ENCODE measurements around the gene MPND. TPM values are rescaled to one million over a fixed set of nuclear protein-coding genes. Genes with fewer than 3 reads are reported as not detected.

The MPND gene
- total and polyA plus RNA-seq, 2 of the 13 experiments (the other 11 are each of a cell fraction or from before 2014, with no cell fraction given): 10.8 to 15.8 TPM

DNA sequence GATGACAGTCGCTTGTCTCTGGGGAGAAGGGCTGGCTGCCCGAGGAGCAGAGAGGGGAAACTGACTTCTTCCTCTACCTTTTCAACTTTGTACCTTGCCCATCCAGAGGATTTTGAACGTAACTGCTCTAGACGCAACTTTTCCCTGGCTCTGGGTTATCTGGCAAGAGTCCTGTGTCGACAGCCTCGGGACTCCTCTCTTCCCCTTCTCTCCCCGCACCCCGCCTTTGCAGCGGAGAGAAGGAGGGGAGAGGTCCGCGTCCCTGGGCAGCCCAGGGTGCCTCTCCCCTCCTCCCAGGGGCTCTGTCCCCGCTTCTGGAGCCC is 56.4 kb downstream of the MPND start (continued):
- TF ChIP-seq SPEN (CRISPR knock-in tag; IDR thresholded peaks at IDR 0.05; ENCODE audit: low read depth): 0 out of 2 replicates have a peak, but pooled peaks have one; percentile 4
- TF ChIP-seq, protein P1, sequence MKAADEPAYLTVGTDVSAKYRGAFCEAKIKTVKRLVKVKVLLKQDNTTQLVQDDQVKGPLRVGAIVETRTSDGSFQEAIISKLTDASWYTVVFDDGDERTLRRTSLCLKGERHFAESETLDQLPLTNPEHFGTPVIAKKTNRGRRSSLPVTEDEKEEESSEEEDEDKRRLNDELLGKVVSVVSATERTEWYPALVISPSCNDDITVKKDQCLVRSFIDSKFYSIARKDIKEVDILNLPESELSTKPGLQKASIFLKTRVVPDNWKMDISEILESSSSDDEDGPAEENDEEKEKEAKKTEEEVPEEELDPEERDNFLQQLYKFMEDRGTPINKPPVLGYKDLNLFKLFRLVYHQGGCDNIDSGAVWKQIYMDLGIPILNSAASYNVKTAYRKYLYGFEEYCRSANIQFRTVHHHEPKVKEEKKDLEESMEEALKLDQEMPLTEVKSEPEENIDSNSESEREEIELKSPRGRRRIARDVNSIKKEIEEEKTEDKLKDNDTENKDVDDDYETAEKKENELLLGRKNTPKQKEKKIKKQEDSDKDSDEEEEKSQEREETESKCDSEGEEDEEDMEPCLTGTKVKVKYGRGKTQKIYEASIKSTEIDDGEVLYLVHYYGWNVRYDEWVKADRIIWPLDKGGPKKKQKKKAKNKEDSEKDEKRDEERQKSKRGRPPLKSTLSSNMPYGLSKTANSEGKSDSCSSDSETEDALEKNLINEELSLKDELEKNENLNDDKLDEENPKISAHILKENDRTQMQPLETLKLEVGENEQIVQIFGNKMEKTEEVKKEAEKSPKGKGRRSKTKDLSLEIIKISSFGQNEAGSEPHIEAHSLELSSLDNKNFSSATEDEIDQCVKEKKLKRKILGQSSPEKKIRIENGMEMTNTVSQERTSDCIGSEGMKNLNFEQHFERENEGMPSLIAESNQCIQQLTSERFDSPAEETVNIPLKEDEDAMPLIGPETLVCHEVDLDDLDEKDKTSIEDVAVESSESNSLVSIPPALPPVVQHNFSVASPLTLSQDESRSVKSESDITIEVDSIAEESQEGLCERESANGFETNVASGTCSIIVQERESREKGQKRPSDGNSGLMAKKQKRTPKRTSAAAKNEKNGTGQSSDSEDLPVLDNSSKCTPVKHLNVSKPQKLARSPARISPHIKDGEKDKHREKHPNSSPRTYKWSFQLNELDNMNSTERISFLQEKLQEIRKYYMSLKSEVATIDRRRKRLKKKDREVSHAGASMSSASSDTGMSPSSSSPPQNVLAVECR (CRISPR knock-in tag; IDR thresholded peaks at IDR 0.05; ENCODE audit: borderline replicate concordance): 0 out of 2 replicates have a peak, but pooled peaks have one; percentile 12
- TF ChIP-seq, protein P2, sequence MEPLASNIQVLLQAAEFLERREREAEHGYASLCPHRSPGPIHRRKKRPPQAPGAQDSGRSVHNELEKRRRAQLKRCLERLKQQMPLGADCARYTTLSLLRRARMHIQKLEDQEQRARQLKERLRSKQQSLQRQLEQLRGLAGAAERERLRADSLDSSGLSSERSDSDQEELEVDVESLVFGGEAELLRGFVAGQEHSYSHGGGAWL (CRISPR knock-in tag; IDR thresholded peaks at IDR 0.05): 0 out of 2 replicates have a peak, but pooled peaks have one; percentile 21
- no peak for TF ChIP-seq SP4 (CRISPR knock-in tag; IDR thresholded peaks at IDR 0.05)
- TF ChIP-seq, protein P3, sequence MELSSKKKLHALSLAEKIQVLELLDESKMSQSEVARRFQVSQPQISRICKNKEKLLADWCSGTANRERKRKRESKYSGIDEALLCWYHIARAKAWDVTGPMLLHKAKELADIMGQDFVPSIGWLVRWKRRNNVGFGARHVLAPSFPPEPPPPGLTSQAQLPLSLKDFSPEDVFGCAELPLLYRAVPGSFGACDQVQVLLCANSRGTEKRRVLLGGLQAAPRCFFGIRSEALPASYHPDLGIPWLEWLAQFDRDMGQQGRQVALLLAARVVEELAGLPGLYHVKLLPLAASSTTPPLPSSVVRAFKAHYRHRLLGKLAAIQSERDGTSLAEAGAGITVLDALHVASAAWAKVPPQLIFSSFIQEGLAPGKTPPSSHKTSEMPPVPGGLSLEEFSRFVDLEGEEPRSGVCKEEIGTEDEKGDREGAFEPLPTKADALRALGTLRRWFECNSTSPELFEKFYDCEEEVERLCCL (CRISPR knock-in tag; IDR thresholded peaks at IDR 0.05; ENCODE audit: borderline replicate concordance): 0 out of 2 replicates have a peak, but pooled peaks have one; percentile 11
- TF ChIP-seq MAF1 (CRISPR knock-in tag; IDR thresholded peaks at IDR 0.05; ENCODE audit: borderline replicate concordance): no peak
- TF ChIP-seq, protein P4, sequence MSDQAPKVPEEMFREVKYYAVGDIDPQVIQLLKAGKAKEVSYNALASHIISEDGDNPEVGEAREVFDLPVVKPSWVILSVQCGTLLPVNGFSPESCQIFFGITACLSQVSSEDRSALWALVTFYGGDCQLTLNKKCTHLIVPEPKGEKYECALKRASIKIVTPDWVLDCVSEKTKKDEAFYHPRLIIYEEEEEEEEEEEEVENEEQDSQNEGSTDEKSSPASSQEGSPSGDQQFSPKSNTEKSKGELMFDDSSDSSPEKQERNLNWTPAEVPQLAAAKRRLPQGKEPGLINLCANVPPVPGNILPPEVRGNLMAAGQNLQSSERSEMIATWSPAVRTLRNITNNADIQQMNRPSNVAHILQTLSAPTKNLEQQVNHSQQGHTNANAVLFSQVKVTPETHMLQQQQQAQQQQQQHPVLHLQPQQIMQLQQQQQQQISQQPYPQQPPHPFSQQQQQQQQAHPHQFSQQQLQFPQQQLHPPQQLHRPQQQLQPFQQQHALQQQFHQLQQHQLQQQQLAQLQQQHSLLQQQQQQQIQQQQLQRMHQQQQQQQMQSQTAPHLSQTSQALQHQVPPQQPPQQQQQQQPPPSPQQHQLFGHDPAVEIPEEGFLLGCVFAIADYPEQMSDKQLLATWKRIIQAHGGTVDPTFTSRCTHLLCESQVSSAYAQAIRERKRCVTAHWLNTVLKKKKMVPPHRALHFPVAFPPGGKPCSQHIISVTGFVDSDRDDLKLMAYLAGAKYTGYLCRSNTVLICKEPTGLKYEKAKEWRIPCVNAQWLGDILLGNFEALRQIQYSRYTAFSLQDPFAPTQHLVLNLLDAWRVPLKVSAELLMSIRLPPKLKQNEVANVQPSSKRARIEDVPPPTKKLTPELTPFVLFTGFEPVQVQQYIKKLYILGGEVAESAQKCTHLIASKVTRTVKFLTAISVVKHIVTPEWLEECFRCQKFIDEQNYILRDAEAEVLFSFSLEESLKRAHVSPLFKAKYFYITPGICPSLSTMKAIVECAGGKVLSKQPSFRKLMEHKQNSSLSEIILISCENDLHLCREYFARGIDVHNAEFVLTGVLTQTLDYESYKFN (CRISPR knock-in tag; conservative IDR thresholded peaks at IDR 0.05): 0 out of 2 replicates have a peak, but pooled peaks have one; percentile 3
- TF ChIP-seq SIN3A (IDR thresholded peaks at IDR 0.05; ENCODE audit: borderline replicate concordance, low read depth, low read length): peak; percentile 28; the same call in 1 of the 2 replicates
- 0 out of 2 replicates have a peak, but pooled peaks have one; percentile 24 for TF ChIP-seq ZNF232 (CRISPR knock-in tag; IDR thresholded peaks at IDR 0.05; ENCODE audit: borderline replicate concordance)
- no peak for TF ChIP-seq ZNF629 (CRISPR knock-in tag; conservative IDR thresholded peaks at IDR 0.05)
- TF ChIP-seq CBX5 (CRISPR knock-in tag; IDR thresholded peaks at IDR 0.05; ENCODE audit: borderline replicate concordance): 0 out of 2 replicates have a peak, but pooled peaks have one; percentile 37

Measured in HepG2 (cell line).